ENCODE results near the gene PCDHA1.

The PCDHA1 gene

GRCh38 chr5:140973550-140973949 lies 187.6 kb downstream of the PCDHA1 start:
- no peaks in the 10 kb centered on the region for H3K9me3 ChIP-seq
- H3K27me3 ChIP-seq: no peaks in the 10 kb centered on the region
- no peak for TF ChIP-seq CTCF (IDR thresholded peaks at IDR 0.05)
- H3K4me3 ChIP-seq (ENCODE audit: low read depth in 1 of 2, low read length in 1 of 2): no peak overlapping the region
- no peaks in the 10 kb centered on the region for H3K4me1 ChIP-seq (ENCODE audit: control insufficient read depth in 1 of 2, insufficient read depth in 1 of 2, low read depth in 1 of 2, low read length in 1 of 2)
- no peaks in the 10 kb centered on the region for H3K36me3 ChIP-seq
- H3K27ac ChIP-seq: no peak overlapping the region

- H3K9me3 ChIP-seq: no peaks in the 10 kb centered on the region
- H3K27ac ChIP-seq: no peak overlapping the region
- H3K4me3 ChIP-seq (ENCODE audit: low read depth in 1 of 2, low read length in 1 of 2): no peak overlapping the region
- no peaks in the 10 kb centered on the region for H3K27me3 ChIP-seq
- TF ChIP-seq CTCF (IDR thresholded peaks at IDR 0.05): no peak
- H3K36me3 ChIP-seq: no peaks in the 10 kb centered on the region
- no peaks in the 10 kb centered on the region for H3K4me1 ChIP-seq (ENCODE audit: control insufficient read depth in 1 of 2, insufficient read depth in 1 of 2, low read depth in 1 of 2, low read length in 1 of 2)
Observed at GRCh38 chr5:140977003-140977402, 191.1 kb downstream of the PCDHA1 start.

GRCh38 chr5:140978260-140978659 lies 192.3 kb downstream of the PCDHA1 start:
- no peaks in the 10 kb centered on the region for H3K36me3 ChIP-seq
- no peaks in the 10 kb centered on the region for H3K9me3 ChIP-seq
- H3K4me3 ChIP-seq (ENCODE audit: low read depth in 1 of 2, low read length in 1 of 2): no peak overlapping the region
- no peak for TF ChIP-seq CTCF (IDR thresholded peaks at IDR 0.05)
- no peaks in the 10 kb centered on the region for H3K27me3 ChIP-seq
- H3K4me1 ChIP-seq (ENCODE audit: control insufficient read depth in 1 of 2, insufficient read depth in 1 of 2, low read depth in 1 of 2, low read length in 1 of 2): no peaks in the 10 kb centered on the region
- no peak overlapping the region for H3K27ac ChIP-seq

GRCh38 chr5:140978983-140979382 lies 193.0 kb downstream of the PCDHA1 start:
- Histone ChIP-seq H3K4me3 (ENCODE audit: low read depth in 1 of 2, low read length in 1 of 2) (no peak overlapping the region), H3K27ac (no peak overlapping the region), H3K27me3 (no peaks in the 10 kb centered on the region), H3K9me3 (no peaks in the 10 kb centered on the region), H3K4me1 (ENCODE audit: control insufficient read depth in 1 of 2, insufficient read depth in 1 of 2, low read depth in 1 of 2, low read length in 1 of 2) (no peaks in the 10 kb centered on the region), H3K36me3 (no peaks in the 10 kb centered on the region)
- TF ChIP-seq CTCF (IDR thresholded peaks at IDR 0.05): no peak

- Histone ChIP-seq H3K27ac (no peak overlapping the region), H3K27me3 (no peaks in the 10 kb centered on the region), H3K9me3 (no peaks in the 10 kb centered on the region), H3K4me3 (ENCODE audit: low read depth in 1 of 2, low read length in 1 of 2) (no peak overlapping the region), H3K4me1 (ENCODE audit: control insufficient read depth in 1 of 2, insufficient read depth in 1 of 2, low read depth in 1 of 2, low read length in 1 of 2) (no peaks in the 10 kb centered on the region), H3K36me3 (no peaks in the 10 kb centered on the region)
- no peak for TF ChIP-seq CTCF (IDR thresholded peaks at IDR 0.05)
Observed at GRCh38 chr5:140982083-140982716, 196.3 kb downstream of the PCDHA1 start.

Data from neutrophil (primary cell).